ENCODE measurements around the gene HDDC3. TPM values are rescaled to one million over a fixed set of nuclear protein-coding genes. Genes with fewer than 3 reads are reported as not detected.

HDDC3 gene
- total and polyA plus RNA-seq, 2 donors (not counting 3 experiments of a cell fraction or from before 2014, with no cell fraction given): 16.0 to 20.2 TPM

DNA sequence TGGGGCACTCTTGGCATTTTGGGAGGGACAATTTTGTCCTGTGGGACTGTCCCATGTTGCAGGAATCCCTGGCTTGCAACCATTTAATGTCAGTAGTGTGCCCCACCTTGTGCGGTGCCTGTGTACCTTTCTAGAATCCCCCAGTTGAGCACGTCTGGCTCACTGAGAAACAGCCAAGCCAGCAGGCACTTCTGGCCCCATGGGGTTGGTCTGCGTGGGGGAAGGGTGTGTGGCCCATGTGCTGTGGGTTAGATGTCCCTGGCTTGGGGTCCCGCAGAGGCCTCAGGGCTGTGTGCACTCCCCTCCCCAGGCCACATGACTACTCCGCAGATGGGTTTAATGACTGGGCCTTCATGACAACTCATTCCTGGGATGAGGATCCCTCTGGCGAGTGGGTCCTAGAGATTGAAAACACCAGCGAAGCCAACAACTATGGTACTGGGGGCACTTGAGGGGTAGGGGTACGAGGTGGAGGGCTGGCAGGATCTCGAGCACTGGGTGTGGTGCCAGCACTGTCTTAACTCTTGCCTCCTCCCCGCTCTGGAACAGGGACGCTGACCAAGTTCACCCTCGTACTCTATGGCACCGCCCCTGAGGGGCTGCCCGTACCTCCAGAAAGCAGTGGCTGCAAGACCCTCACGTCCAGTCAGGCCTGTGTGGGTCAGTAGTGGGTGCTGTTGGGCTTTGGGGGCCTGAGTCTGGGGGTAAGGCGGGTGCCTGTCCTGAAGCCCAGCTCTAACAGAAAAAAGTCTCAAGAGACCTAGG, 51.8 kb downstream of the HDDC3 start:
- CTCF ChIA-PET: no interaction called here
- FAIRE-seq: no peak
- no peak overlapping the region for H3K4me3 ChIP-seq (replicated peaks in 1 of 3; ENCODE audit: insufficient read depth in 1 of 3, low read depth in 1 of 3, low read length in 3 of 3)
- peaks cover 15 to 51% of the 10 kb centered on the region in 2 experiments for H3K36me3 ChIP-seq (ENCODE audit: control insufficient read depth in 2 of 2, extremely low read depth in 1 of 2, insufficient read depth in 2 of 2, low read length in 2 of 2)
- TF ChIP-seq, protein P1, sequence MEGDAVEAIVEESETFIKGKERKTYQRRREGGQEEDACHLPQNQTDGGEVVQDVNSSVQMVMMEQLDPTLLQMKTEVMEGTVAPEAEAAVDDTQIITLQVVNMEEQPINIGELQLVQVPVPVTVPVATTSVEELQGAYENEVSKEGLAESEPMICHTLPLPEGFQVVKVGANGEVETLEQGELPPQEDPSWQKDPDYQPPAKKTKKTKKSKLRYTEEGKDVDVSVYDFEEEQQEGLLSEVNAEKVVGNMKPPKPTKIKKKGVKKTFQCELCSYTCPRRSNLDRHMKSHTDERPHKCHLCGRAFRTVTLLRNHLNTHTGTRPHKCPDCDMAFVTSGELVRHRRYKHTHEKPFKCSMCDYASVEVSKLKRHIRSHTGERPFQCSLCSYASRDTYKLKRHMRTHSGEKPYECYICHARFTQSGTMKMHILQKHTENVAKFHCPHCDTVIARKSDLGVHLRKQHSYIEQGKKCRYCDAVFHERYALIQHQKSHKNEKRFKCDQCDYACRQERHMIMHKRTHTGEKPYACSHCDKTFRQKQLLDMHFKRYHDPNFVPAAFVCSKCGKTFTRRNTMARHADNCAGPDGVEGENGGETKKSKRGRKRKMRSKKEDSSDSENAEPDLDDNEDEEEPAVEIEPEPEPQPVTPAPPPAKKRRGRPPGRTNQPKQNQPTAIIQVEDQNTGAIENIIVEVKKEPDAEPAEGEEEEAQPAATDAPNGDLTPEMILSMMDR (IDR thresholded peaks at IDR 0.05; ENCODE audit: extremely low read depth in 1 of 2, insufficient read depth in 1 of 2, low read depth in 1 of 2, low read length in 2 of 2): no peak
- TF ChIP-seq FOS (IDR thresholded peaks at IDR 0.05; ENCODE audit: borderline replicate concordance, insufficient read depth, low read length): no peak
- no peaks in the 10 kb centered on the region for H3K9me3 ChIP-seq (replicated peaks; ENCODE audit: control insufficient read depth, insufficient read depth, low read length)
- no peaks in the 10 kb centered on the region for H3K9me1 ChIP-seq (replicated peaks; ENCODE audit: control insufficient read depth, extremely low read depth, insufficient read depth, low read length)
- no peak for DNase-seq (ENCODE audit: low read depth, low spot score)
- POLR2A ChIA-PET: no interaction called here
- no peak overlapping the region for H3K4me2 ChIP-seq (ENCODE audit: insufficient read depth, low read length)
- intact Hi-C loops (cut with micrococcal nuclease): loop anchor here (10.0 kb wide), 1 partner anchor 346 kb away; no protein-coding TSS in a partner anchor
- H4K20me1 ChIP-seq (replicated peaks; ENCODE audit: control insufficient read depth, extremely low read depth, insufficient read depth, low read length): no peaks in the 10 kb centered on the region
- H3K27ac ChIP-seq (ENCODE audit: insufficient read depth, low read depth, low read length): no peak overlapping the region
- H3K79me2 ChIP-seq (ENCODE audit: control insufficient read depth, insufficient read depth, low read length): peaks cover 10% of the 10 kb centered on the region
- peaks cover 16% of the 10 kb centered on the region for H3K4me1 ChIP-seq (ENCODE audit: control insufficient read depth, extremely low read depth, insufficient read depth, low read length)
- no TSS peak for BruUV-seq (replicated peaks)
- H3K27me3 ChIP-seq (ENCODE audit: control insufficient read depth in 2 of 2, insufficient read depth in 2 of 2, low read length in 2 of 2): no peaks in the 10 kb centered on the region
- no peak overlapping the region for H2AFZ ChIP-seq (ENCODE audit: low read depth, low read length)
- dilution Hi-C loops (cut with MboI; ENCODE audit: extremely low pct_ligation_motif_present, low sequenced_read_pairs): no loop called here
- H3K9ac ChIP-seq (replicated peaks; ENCODE audit: extremely low read depth, insufficient read depth, low read length): no peak overlapping the region

Small RNAs within 50 kb of the gene (small RNA-seq; reads per million reads assigned to genes)
- not detected for gene RF00019 (ENCODE audit: insufficient read depth, insufficient read length, low read depth, low replicate concordance)

Other genes with a start within 250 kb of the HDDC3 start
- 17.3 and 18.6 TPM in 2 replicates for gene BLM, start 215.2 kb downstream of the HDDC3 start, total RNA-seq
- 3.2 and 3.8 TPM in 2 replicates for gene BLM, start 215.2 kb downstream of the HDDC3 start, polyA plus RNA-seq
- gene FURIN, start 64.0 kb downstream of the HDDC3 start, total RNA-seq: 131 and 145 TPM in 2 replicates
- gene FURIN, start 64.0 kb downstream of the HDDC3 start, polyA plus RNA-seq: 77.4 and 96.9 TPM in 2 replicates
- 51.0 and 58.1 TPM in 2 replicates for gene FES, start 48.0 kb downstream of the HDDC3 start, total RNA-seq
- 41.5 and 55.7 TPM in 2 replicates for gene FES, start 48.0 kb downstream of the HDDC3 start, polyA plus RNA-seq
- gene MAN2A2, start 29.2 kb downstream of the HDDC3 start, total RNA-seq: 52.1 and 60.9 TPM in 2 replicates
- gene MAN2A2, start 29.2 kb downstream of the HDDC3 start, polyA plus RNA-seq: 77.7 and 106 TPM in 2 replicates
- 106 and 108 TPM in 2 replicates for gene UNC45A, start 2.7 kb upstream of the HDDC3 start, total RNA-seq
- gene UNC45A, start 2.7 kb upstream of the HDDC3 start, polyA plus RNA-seq: 103 and 111 TPM in 2 replicates
- 13.3 and 15.3 TPM in 2 replicates for gene RCCD1, start 22.3 kb upstream of the HDDC3 start, total RNA-seq
- gene RCCD1, start 22.3 kb upstream of the HDDC3 start, polyA plus RNA-seq: 7.7 and 8.8 TPM in 2 replicates
- gene PRC1, start 62.0 kb upstream of the HDDC3 start, total RNA-seq: 171 and 185 TPM in 2 replicates
- 270 and 280 TPM in 2 replicates for gene PRC1, start 62.0 kb upstream of the HDDC3 start, polyA plus RNA-seq
- 14.2 and 14.7 TPM in 2 replicates for gene VPS33B, start 90.0 kb upstream of the HDDC3 start, total RNA-seq
- 10.4 and 11.8 TPM in 2 replicates for gene VPS33B, start 90.0 kb upstream of the HDDC3 start, polyA plus RNA-seq
- not detected in 2 replicates for gene SV2B, start 167.7 kb upstream of the HDDC3 start, total RNA-seq
- gene SV2B, start 167.7 kb upstream of the HDDC3 start, polyA plus RNA-seq: not detected in 2 replicates